Renal cortical epithelial cell (primary cell): ENCODE results near the gene ADSL. TPM values are rescaled to one million over a fixed set of nuclear protein-coding genes. Genes with fewer than 3 reads are reported as not detected.
"Not testable (repeated sequence)": the region's sequence is repeated elsewhere in the genome, so short reads cannot be mapped to it uniquely, and the experiment has no call there.

Source experiments
- DNase-seq: peaks from one replicate; pipeline ENCODE4 v3.0.0-alpha.2; 2011; ENCODE audit warnings: low read depth
- total RNA-seq: library from RNA; depleted of rRNA; stranded (reverse); fragments of >200 nt; gene quantifications from 2 replicates; pipeline ENCODE4 v1.2.3, GENCODE V29; 2014

Gene ADSL
- total RNA-seq, 1 donor from 2014 or later, result 117 TPM

DNA sequence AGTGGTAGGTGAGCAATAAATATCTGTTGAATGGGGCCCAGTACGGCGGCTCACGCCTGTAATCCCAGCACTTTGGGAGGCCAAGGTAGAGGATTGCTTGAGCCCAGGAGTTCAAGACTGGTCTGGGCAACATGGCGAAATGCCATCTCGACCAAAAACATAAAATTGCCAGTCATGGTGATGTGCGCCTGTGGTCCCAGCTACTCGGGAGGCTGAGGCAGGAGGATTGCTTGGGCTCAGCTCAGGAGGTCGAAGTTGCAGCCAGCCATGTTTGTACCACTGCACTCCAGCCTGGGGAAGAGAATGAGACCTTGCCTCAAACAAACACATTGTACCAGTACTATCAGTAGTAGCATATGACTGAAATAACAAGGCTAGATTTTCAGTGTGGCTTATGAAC lies 28.3 kb downstream of the ADSL start:
- no peak for DNase-seq

DNA sequence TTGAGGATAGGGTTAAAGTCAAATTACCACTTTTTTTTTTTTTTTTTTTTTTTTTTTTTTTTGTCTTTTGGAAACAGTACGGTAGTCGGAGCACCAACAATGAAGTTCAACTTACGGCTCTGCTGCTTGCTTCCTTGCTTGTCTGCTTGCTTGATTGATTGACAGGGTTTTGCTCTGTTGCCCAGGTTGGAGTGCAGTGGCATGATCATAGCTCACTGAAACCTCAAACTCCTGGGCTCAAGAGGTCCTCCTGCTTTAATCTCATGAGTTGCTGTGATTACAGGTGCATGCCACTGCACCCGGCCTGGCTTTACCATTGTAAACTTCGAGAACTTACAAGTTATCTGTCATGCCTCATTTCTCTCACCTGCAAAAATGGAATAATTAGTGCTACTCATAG lies 29.8 kb downstream of the ADSL start:
- DNase-seq, result no peak

DNA sequence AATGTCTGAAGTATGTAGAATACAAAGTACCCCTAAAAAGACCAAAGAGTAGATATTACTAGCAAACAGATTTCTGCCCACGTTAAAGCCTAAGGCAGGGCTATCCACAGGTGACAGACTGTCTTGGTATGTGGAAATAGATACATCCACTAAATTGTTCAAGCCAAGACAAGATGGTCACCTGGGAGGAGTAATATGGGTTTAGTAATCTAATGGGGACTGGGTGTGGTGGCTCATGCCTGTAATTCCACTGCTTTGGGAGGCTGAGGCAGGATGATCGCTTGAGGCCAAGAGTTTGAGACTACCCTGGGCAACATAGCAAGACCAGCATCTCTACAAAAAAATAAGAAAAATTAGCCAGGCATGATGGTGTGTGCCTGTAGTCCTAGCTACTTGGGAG lies 31.6 kb downstream of the ADSL start:
- no peak for DNase-seq

DNA sequence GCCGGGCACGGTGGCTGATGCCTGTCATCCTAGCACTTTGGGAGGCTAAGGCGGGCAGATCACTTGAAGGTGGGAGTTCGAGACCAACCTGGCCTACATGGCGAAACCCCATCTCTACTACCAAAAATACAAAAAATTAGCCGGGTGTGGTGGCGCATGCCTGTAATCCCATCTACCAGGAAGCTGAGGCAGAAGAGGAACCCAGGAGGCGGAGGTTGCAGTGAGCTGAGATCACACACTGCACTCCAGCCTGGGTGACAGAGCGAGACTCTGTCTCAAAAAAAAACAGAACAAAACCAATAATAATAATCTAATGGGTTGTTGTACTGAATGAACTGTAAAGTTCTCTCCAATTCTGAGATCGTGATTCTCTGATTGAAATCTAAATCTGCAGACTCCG lies 32.1 kb downstream of the ADSL start:
- not testable (repeated sequence) for DNase-seq

DNA sequence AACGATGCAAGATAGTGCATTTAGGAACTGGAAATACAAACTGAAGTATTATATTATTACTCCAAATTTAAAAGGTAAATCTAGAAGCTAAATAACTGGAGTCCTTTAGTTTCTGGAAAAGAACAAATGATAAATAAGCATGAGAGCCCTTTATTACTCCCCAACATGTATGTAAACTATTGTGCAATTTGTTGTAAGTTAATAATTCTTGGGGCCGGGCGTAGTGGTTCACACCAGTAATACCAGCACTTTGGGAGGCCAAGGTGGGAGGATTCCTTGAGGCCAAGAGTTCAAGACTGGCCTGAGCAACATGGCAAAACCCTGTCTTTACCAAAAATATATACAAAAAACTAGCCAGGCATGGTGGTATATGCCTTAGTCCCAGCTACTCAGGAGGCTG lies 35.2 kb downstream of the ADSL start:
- DNase-seq, result no peak

DNA sequence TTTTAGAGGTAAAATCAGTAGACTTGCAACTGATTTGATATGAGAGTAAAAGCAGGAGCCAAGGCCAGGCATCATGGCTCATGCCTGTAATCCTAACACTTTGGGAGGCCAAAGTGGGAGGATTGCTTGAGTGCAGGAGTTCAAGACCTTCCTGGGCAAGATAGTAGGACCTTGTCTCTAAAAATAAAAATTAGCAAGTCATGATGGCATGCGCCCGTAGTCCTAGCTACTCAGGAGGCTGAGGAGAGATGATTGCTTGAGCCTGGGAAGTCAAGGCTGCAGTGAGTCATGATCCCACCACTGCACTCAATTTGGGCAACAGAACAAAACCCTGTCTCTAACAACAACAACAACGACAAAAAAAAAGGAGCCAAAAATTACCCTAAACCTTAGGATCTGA lies 37.6 kb downstream of the ADSL start:
- DNase-seq, result no peak

DNA sequence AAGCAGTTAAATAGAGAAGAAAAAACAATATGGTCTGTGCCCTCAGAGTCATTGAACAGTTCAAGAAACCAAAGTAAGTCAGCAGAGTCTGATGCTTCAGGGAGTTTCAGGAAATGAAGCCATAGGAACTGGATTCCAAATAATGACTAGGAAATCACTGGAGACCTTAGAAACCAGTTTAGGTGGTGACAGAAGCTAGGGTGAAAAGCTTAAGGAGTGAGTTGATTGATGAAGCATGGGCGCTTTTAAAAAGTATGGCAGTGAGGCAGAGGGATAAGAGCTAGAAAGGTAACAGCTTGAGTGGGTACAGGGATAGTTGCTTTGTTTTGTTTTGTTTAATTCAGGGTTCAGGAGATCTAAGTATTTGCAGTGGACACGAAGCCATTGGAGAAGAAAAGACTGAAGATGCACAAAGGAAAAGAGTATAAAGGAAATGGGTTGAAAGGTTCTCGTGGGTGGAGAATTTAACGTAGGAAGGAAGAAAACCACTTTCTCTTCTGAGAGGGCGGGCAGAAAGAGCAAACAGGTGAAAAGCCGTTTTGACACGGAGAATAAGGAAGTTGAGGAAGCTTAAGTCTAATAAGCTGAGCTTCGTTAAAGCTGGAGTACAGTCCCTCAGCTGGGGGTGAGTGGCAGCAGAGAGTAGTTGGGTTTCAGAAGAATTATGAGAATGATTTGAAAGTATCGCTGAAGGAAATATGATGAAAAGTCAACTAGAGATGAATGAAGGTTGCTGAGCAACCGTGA lies 38.9 kb downstream of the ADSL start:
- DNase-seq, result no peak

DNA sequence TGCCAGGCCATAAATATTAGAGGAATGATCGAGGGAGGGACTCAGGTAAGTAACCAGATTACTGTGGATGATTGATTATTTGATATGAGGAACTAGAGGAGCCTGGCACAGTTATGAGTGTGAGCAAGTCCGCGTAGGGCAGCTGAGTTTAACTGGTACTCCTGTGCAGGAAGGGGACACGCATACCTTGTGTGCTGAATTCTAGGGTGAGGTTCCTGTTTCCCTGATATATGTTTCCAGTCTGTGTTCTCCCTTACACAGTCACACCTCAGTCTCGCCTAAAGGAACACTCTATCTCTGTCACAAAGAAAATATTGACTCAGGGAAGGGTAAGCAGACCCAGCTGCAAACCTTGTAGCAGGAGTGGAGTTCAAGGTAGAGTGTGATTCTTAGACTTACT lies 41.4 kb downstream of the ADSL start:
- DNase-seq, result peak; percentile 29

DNA sequence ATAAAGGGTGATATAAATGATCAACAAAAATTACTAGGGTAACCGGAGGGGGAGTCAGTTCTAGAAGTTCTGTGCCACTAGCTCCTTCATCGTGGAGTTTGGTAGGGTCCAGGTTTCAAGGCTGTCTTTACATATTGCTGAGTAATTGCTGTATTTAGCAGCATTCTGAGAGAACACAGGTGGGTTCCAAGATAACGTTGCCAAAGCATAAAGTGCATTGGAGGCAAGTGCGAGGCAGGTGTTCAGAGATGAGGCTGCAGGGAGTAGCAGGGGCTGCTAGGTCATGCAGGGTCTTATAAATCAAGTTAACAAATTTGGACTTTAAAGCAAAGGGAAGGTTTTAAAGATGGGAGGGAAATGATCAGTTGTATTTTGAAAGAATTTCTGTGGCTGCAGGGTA lies 41.9 kb downstream of the ADSL start:
- DNase-seq, result no peak

DNA sequence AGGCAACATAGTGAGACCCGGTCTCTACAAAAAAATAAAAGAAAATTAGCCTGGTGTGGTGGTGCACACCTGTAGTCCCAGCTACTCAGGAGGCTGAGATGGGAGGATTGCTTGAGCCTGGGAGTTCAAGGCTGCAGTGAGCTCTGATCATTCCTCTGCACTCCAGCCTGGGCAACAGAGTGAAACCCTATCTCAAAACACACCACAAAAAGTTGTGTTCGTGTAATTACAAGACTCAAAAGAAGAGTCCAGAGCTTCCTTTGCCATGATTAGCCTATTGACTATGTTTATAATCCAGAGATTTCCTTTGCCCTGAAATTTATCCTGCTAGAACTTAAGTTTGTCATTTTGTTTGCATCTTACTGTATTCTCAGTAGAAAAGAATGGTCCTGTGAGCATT lies 45.1 kb downstream of the ADSL start:
- DNase-seq, result no peak

DNA sequence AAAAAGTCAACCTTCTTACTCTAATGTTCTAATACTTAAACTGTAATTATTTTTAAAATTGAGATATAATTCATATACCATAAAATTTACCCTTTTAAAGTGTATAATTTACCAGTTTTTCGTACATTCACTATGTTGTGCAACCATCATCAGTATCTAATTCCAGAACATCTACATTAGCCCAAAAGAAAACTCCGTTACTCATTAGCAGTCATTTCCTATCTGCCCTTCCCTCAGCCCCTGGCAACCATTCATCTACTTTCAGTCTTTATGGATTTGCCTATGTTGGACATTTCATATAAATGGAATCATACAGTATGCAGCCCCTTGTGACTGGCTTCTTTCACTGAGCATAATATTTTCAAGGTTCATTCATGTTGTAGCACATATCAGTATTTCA lies 46.3 kb downstream of the ADSL start:
- no peak for DNase-seq

DNA sequence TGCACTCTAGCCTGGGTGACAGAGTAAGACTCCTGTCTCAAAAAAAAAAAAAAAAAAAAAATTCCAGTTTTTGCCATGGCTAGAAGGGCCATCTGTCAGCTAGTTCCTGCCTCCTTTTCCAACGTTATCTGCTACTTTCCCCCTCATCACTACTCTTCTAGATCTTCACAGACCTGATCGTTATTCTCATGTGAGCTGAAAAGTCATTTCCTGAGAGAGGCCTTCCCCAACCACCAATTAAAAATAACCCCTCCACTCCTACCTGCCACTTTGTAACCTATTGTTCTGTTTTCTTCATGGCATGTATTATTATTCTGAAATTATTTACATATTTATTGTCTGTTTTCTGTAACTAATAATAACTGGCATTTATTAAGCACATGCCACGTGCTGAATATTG lies 48.3 kb downstream of the ADSL start:
- no peak for DNase-seq

DNA sequence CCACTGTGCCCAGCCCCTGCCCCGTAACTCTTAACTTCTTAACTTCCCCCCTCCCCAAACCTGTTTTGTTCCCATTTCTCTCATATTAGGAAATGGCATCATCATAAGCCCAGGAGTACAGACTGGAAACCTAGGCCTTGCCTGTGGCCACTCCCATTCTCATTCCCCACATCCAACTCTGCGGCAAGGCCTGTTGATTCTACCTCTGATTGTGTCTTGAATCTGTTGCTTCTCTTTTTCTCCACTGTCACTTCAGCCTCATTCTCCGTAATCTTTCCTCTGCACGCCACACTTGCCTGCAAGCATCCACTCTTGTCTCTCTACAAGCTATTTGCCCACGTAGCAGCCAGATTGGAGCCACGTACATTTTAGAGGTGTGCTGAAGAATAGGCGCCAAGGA lies 49.3 kb downstream of the ADSL start:
- DNase-seq, result no peak

DNA sequence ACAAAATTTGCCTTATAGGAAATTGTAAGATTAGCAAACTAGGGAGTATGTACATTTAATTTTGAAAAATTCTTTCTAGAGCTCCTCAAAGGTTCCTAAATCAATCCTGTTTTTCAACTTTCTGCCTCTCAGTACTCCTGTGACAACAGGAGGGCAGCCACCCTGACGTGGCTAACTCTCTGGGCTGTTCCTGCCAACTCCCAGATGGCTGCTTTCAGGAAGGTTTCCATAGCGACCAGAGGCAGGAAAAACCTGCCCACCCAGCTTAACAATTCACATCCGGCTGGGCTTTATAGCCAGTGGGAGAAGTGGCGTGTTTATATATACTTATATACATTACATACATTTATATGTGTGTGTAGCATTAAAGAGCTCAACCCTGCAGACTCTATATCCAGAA lies 50.6 kb downstream of the ADSL start:
- peak; percentile 54 for DNase-seq

DNA sequence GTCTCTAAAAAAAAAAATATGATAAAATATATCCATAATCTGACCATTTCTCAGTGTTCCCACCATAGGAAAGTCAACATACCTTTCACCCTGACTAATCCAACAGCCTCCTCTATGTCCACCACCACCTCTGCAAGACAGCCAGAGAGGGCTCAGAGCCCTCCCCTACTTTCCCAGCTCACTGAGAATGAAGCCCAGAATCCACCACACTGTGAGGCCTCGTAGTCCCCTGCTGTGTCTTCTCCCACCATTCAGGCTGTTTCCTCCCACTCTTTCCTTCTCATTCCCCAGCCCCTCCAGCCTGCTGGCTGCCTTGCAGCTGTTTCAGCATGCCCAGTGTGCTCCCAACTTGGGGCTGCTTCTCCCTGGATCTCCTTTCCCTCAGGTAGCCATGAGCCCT lies 51.1 kb downstream of the ADSL start:
- DNase-seq, result no peak

DNA sequence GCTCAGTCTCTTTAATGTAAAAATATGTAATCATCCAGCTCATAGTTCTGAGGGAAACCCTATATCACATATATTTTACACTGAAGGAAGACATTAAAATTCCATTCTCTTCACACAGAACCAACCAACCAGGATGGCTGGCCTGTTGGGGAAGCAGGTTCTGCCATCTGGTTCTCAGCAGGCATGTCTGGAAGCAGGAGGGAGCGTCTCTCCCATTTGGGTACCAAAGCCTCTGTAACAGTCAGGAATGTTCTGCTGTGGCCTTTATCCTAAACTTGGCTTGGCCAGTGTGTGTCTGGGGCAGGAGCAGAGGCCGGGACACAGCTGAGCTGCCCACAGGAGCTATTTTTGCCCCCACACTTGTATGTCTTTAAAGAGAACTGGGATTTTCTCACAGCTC lies 53.3 kb downstream of the ADSL start:
- DNase-seq, result no peak

DNA sequence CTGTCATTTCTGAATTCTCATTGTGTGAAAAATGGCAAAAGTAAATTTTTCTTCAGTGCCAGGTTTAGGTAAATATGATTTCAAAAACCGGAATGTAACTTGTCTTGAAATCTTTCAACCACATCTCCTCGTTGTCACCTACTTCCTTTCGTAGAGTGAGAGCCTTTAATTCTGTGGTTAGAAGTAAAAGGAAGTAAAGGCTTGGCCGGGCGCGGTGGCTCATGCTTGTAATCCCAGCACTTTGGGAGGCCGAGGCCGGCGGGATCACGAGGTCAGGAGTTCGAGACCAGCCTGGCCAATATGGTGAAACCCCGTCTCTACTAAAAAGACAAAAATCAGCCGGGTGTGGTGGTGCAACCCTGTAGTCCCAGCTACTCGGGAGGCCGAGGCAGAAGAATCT lies 53.9 kb downstream of the ADSL start:
- no peak for DNase-seq

DNA sequence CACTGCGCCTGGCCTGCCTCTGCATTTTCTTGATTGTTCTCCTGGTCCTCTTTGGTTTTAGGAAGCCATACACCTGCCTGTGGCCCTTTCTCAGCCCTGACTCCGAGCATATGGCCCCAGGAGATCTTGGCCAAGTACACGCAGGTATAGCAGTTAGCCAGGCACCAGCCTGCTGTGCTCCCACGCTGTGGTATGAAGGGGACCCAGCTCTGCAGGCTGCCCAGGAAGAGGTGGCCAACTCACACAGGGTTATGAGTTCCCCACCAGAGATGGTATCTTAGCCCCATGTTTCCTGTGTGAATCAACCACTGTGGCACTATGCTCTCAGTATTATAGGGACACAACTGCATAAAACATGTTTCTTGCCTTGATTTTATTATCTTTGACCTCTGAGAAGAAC lies 55.2 kb downstream of the ADSL start:
- no peak for DNase-seq

DNA sequence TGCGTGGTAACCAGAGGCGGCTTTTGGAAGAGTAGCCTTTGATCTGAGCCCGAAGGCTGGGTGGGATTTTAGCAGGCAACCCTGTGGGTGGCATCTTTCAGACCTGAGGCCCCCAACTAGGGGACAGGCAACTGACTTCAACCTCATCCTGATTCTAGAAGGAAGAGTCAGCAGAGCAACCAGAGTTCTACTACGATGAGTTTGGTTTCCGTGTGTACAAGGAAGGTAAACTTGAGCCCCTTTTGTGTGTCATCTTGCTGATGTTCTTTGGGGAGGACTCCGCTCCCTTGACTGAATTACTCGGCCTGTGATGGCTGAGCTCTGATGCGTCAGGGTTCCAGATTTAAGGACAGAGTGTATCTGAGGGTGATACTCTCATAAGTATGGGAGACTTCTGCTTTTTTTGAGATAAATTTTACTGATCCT lies 55.7 kb downstream of the ADSL start:
- DNase-seq, result no peak

DNA sequence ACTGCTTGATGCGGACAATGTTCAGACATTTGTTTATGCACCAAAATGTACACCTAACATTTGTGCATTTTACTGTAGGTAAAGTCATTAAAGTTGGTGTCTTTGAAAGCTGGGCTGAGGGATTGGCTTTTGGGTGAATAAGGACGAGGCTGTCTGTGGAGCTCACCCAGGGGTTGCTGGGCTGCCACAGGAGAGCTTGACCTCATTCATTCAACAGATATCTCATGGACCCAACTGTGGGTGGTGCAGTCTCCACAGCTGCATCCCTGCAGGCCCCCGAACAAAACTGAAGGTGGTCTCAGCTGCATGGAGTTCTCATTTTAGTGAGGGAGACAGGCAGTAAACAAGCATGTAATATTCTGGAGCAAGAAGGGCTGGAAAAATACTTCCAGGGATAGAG lies 56.8 kb downstream of the ADSL start:
- DNase-seq, result no peak

DNA sequence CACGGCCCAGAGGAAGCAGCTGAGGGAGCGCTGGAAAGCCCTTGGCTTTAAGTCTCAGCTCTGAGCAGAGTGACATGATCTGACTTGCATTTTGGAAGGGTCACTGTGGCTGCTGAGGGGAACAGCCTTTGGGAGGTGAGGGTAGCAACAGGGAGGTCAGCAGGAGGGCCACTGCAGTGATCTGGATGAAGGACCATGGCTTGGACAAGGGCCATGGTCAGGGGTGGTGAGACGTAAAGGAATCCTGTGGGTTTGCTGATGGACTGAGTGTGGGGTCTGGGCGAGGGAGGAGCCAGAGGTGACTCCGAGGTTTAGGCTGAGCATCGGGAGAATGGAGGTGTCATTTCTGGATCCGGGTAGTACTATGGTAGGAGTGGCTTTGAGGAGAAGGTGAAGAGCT lies 57.4 kb downstream of the ADSL start:
- no peak for DNase-seq

DNA sequence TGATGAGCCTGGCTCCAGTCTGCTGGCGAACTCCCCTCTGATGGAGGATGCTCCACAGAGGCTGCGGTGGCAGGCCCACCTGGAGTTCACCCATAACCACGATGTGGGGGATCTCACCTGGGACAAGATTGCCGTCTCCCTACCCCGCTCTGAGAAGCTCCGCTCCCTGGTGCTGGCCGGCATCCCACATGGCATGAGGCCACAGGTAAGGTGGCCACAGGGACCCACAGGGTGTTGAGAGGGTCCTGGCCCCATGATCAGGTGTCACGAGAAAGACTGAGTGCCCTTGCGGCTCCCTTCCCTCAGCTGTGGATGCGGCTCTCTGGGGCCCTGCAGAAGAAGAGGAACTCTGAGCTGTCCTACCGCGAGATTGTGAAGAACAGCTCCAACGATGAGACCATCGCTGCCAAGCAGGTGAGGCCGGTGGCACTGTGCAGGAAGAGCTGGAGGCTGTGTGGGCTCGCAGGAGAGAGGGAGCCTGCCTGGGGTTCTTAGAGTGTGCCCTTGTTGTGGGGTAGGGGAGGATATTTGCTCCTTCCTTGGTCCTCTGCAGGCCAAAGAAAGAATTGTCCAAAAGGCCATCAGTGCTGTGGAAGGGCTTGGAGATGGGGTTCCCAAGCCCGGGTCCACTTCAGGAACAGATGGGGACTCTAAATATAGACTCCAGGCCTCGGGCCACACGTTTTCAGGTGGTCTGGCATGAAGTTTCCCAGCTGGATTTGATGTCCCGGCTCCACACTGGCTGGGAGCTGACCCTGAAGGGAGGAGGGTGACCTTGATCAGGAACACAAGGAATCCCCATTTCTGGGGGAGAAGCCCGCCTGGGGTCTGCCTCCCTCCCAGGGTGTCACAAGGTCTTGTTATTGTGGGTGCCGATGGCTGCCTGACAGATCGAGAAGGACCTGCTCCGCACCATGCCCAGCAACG lies 58.2 kb downstream of the ADSL start:
- no peak for DNase-seq
